ENCODE data around the gene ZNF467. TPM values are rescaled to one million over a fixed set of nuclear protein-coding genes. Genes with fewer than 3 reads are reported as not detected.

ZNF467 gene
- total and polyA plus RNA-seq, 12 donors: 2.2 to 10.5 (median 4.7) TPM

GRCh38 chr7:149728491-149729375, 44.7 kb downstream of the ZNF467 start:
- DNase-seq (no peak), ATAC-seq (peak in 1 of 8 donors; percentile 5)
- intact Hi-C loops (cut with DNase I): no loop called here
- no peaks in the 10 kb centered on the region for H3K9me3 ChIP-seq
- H3K27me3 ChIP-seq: no peaks in the 10 kb centered on the region
- no peak for TF ChIP-seq CTCF (IDR thresholded peaks at IDR 0.05)
- peak overlapping the region in 3 of 10 donors; percentile 50 to 65 (median 62) for H3K27ac ChIP-seq
- peaks cover 0 to 22% (median 5%) of the 10 kb centered on the region in 9 donors for H3K4me1 ChIP-seq
- peaks cover 4 to 100% (median 57%) of the 10 kb centered on the region in 9 donors for H3K36me3 ChIP-seq
- H3K4me3 ChIP-seq: no peak overlapping the region
- WGBS, 2 donors: 91 to 92% methylated on average over 21 of the region's 21 CpGs

GRCh38 chr7:149727899-149728476, 45.4 kb downstream of the ZNF467 start:
- Histone ChIP-seq H3K27me3 (no peaks in the 10 kb centered on the region), H3K9me3 (no peaks in the 10 kb centered on the region), H3K27ac (peak overlapping the region in 1 of 10 donors; percentile 50), H3K36me3 (peaks cover 0 to 100% (median 57%) of the 10 kb centered on the region in 9 donors), H3K4me1 (peaks cover 0 to 22% (median 5%) of the 10 kb centered on the region in 9 donors), H3K4me3 (no peak overlapping the region)
- WGBS, 2 donors: 82 to 83% methylated on average over 12 of the region's 12 CpGs
- intact Hi-C loops (cut with DNase I): no loop called here
- no peak for TF ChIP-seq CTCF (IDR thresholded peaks at IDR 0.05)
- no peak for DNase-seq
- ATAC-seq: no peak

- H3K36me3 ChIP-seq: peaks cover 0 to 100% (median 60%) of the 10 kb centered on the region in 9 donors
- H3K4me3 ChIP-seq: no peak overlapping the region
- no peak for DNase-seq
- WGBS, 2 donors: 89 to 90% methylated on average over 13 of the region's 13 CpGs
- peak overlapping the region in 1 of 10 donors; percentile 50 for H3K27ac ChIP-seq
- H3K9me3 ChIP-seq: no peaks in the 10 kb centered on the region
- intact Hi-C loops (cut with DNase I): no loop called here
- TF ChIP-seq CTCF (IDR thresholded peaks at IDR 0.05): no peak
- no peak for ATAC-seq
- H3K27me3 ChIP-seq: no peaks in the 10 kb centered on the region
- H3K4me1 ChIP-seq: peaks cover 0 to 21% (median 5%) of the 10 kb centered on the region in 9 donors
These were observed 46.1 kb downstream of the ZNF467 start for GRCh38 chr7:149727053-149727898.

GRCh38 chr7:149725916-149726315, 47.5 kb downstream of the ZNF467 start:
- H3K27ac ChIP-seq: no peak overlapping the region
- no peaks in the 10 kb centered on the region for H3K9me3 ChIP-seq
- DNase-seq (no peak), ATAC-seq (no peak)
- no peaks in the 10 kb centered on the region for H3K27me3 ChIP-seq
- TF ChIP-seq CTCF (IDR thresholded peaks at IDR 0.05): no peak
- intact Hi-C loops (cut with DNase I): no loop called here
- peaks cover 0 to 100% (median 72%) of the 10 kb centered on the region in 9 donors for H3K36me3 ChIP-seq
- peaks cover 0 to 19% (median 2%) of the 10 kb centered on the region in 9 donors for H3K4me1 ChIP-seq
- H3K4me3 ChIP-seq: no peak overlapping the region
- 83 to 95% methylated on average over 6 of the region's 6 CpGs for WGBS, 2 donors
